ENCODE measurements around the gene CFAP77. TPM values are rescaled to one million over a fixed set of nuclear protein-coding genes. Genes with fewer than 3 reads are reported as not detected.

Gene CFAP77
- total RNA-seq, 4 donors from 2014 or later = not detected

DNA sequence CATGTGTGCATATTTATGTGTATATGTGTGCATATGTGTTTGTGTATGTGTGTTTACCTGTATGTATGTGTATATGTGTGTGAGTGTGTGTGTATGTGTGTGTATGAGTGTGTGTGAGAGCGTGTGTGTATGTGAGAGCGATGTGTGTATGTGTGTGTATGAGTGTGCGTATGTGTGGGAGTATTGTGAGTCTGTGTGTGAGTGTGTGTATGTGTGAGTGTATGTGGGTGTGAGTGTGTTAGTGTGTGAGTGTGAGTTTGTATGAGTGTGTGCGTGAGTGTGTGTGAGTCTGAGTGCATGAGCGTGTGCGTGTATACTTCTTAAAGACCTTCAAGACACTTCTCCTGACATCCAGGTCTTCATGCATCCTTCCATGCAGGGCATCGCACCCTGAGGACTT, 49.6 kb downstream of the CFAP77 start:
- 97% methylated on average over 7 of the region's 7 CpGs for WGBS
- peaks cover 0 to 5% (median 0%) of the 10 kb centered on the region in 4 donors for H3K9me3 ChIP-seq
- H3K4me1 ChIP-seq = no peaks in the 10 kb centered on the region
- DNase-seq (ENCODE audit: extremely low spot score) = no peak
- TF ChIP-seq CTCF (IDR thresholded peaks at IDR 0.05) (no peak), POLR2A (IDR thresholded peaks at IDR 0.05; ENCODE audit: low read depth) (no peak), POLR2AphosphoS5 (IDR thresholded peaks at IDR 0.05) (no peak), EP300 (IDR thresholded peaks at IDR 0.05) (no peak)
- H3K27me3 ChIP-seq = peaks cover 0 to 73% (median 7%) of the 10 kb centered on the region in 4 donors
- H3K36me3 ChIP-seq = no peaks in the 10 kb centered on the region
- intact Hi-C loops (cut with DNase I) = no loop called here
- no peak overlapping the region for H3K4me3 ChIP-seq
- H3K27ac ChIP-seq (replicated peaks in 1 of 4) = no peak overlapping the region

GRCh38 chr9:132460240-132460639, 50.2 kb downstream of the CFAP77 start:
- Histone ChIP-seq H3K27me3 (peaks cover 0 to 71% (median 7%) of the 10 kb centered on the region in 4 donors), H3K27ac (replicated peaks in 1 of 4) (no peak overlapping the region), H3K9me3 (peaks cover 0 to 5% (median 0%) of the 10 kb centered on the region in 4 donors), H3K4me1 (no peaks in the 10 kb centered on the region), H3K4me3 (no peak overlapping the region), H3K36me3 (no peaks in the 10 kb centered on the region)
- TF ChIP-seq POLR2AphosphoS5 (IDR thresholded peaks at IDR 0.05) (no peak), CTCF (IDR thresholded peaks at IDR 0.05) (no peak), POLR2A (IDR thresholded peaks at IDR 0.05; ENCODE audit: low read depth) (no peak), EP300 (IDR thresholded peaks at IDR 0.05) (no peak)
- intact Hi-C loops (cut with DNase I) = no loop called here
- 87% methylated on average over 2 of the region's 2 CpGs for WGBS
- no peak for DNase-seq (ENCODE audit: extremely low spot score)

DNA sequence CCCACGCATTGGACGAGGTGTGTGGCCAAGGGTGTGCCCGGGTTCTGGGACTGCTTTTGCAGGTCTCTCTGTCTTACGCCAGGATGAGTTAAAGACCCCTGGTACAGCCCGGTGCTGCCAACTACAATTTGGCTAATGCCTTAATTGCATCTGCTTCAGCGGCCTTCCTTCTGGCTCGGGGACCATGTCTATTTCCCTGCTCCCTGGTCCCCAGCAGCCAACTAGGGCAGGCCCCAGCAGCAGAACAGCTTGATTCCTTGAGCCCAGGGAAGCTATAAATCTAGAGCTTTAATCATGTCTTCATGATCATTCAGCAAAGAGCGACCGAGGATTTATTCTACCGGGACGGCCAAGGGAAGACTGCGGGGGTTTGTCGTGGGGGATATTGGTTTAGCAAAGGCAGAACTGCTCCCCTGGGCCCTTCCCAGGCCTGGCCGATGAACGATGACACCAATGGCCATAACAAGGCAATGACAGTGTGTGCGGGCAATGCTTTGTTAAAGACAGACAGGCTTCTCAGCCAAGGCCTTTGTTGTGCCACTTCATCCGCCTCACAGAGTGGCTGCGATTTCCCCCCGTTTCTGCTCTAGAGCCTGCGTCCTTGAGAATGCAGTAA, 51.4 kb downstream of the CFAP77 start:
- intact Hi-C loops (cut with DNase I) = no loop called here
- 78% methylated on average over 20 of the region's 20 CpGs for WGBS
- Histone ChIP-seq H3K27me3 (peaks cover 0 to 65% (median 7%) of the 10 kb centered on the region in 4 donors), H3K9me3 (peaks cover 0 to 5% (median 0%) of the 10 kb centered on the region in 4 donors), H3K27ac (replicated peaks in 1 of 4) (no peak overlapping the region), H3K36me3 (no peaks in the 10 kb centered on the region), H3K4me3 (no peak overlapping the region), H3K4me1 (no peaks in the 10 kb centered on the region)
- TF ChIP-seq EP300 (IDR thresholded peaks at IDR 0.05) (no peak), POLR2AphosphoS5 (IDR thresholded peaks at IDR 0.05) (no peak), POLR2A (IDR thresholded peaks at IDR 0.05; ENCODE audit: low read depth) (no peak), CTCF (IDR thresholded peaks at IDR 0.05) (no peak)
- DNase-seq (ENCODE audit: extremely low spot score) = no peak

DNA sequence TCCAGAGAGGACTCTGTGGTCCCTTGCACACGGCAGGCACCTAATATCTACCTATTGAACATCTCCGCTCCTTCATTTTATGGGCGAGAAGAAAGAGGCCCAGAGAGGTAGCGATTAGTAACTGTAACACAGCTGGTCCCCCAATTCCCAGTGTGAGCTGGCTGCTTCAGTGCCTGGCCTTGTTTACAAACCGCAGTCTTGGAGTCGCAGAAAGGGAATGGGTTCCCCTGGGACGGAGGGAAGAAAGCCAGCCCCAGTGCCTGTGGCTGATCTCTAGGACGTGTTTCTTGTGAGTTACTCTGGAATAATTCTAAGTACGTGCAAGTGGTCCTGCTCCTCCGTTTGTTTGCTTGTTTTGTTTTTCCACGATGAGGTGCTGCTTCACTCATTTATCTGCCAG, 52.0 kb downstream of the CFAP77 start:
- Histone ChIP-seq H3K27me3 (peaks cover 0 to 65% (median 7%) of the 10 kb centered on the region in 4 donors), H3K4me1 (no peaks in the 10 kb centered on the region), H3K9me3 (peaks cover 0 to 5% (median 0%) of the 10 kb centered on the region in 4 donors), H3K27ac (replicated peaks in 1 of 4) (no peak overlapping the region), H3K4me3 (no peak overlapping the region), H3K36me3 (no peaks in the 10 kb centered on the region)
- TF ChIP-seq EP300 (IDR thresholded peaks at IDR 0.05) (no peak), CTCF (IDR thresholded peaks at IDR 0.05) (no peak), POLR2AphosphoS5 (IDR thresholded peaks at IDR 0.05) (no peak), POLR2A (IDR thresholded peaks at IDR 0.05; ENCODE audit: low read depth) (no peak)
- intact Hi-C loops (cut with DNase I) = no loop called here
- 79% methylated on average over 11 of the region's 11 CpGs for WGBS
- no peak for DNase-seq (ENCODE audit: extremely low spot score)

DNA sequence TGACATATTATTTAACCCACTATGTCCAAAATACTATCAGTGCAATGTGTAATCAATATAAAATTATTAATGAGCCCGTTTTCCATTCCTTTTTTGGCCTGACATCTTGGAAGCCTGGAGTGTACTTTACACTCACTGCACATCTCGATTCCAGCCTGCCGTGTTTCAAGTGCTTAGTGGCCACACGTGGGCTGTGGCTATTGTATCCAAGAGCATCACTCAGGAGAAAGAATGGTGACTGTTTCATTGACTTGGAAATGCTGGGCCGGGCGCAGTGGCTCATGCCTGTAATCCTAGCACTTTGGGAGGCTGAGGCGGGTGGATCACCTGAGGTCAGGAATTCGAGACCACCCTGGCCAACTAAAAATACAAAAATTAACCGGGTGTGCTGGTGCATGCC, 54.5 kb downstream of the CFAP77 start:
- Histone ChIP-seq H3K27me3 (peaks cover 0 to 54% (median 2%) of the 10 kb centered on the region in 4 donors), H3K9me3 (peaks cover 0 to 5% (median 2%) of the 10 kb centered on the region in 4 donors), H3K4me3 (no peak overlapping the region), H3K36me3 (no peaks in the 10 kb centered on the region), H3K4me1 (no peaks in the 10 kb centered on the region), H3K27ac (replicated peaks in 1 of 4) (no peak overlapping the region)
- intact Hi-C loops (cut with DNase I) = no loop called here
- no peak for DNase-seq (ENCODE audit: extremely low spot score)
- WGBS = 76% methylated on average over 9 of the region's 9 CpGs
- TF ChIP-seq EP300 (IDR thresholded peaks at IDR 0.05) = no peak
- no peak for TF ChIP-seq CTCF (IDR thresholded peaks at IDR 0.05)
- TF ChIP-seq POLR2A (IDR thresholded peaks at IDR 0.05; ENCODE audit: low read depth) = no peak
- TF ChIP-seq POLR2AphosphoS5 (IDR thresholded peaks at IDR 0.05) = no peak
